Panc1 (cell line): Measurements from ENCODE around the gene PREPL. TPM values are rescaled to one million over a fixed set of nuclear protein-coding genes. Genes with fewer than 3 reads are reported as not detected.
"Not testable (repeated sequence)": the region's sequence is repeated elsewhere in the genome, so short reads cannot be mapped to it uniquely, and the experiment has no call there.

Experiments used
- ATAC-seq: fragments of 200-7000 bp; cut with Tn5 transposase; 2 replicates; pipeline ENCODE4 v1.9.1; 2020; ENCODE audit warnings: mild to moderate bottlenecking, moderate library complexity
- BruUV-seq: library from RNA; stranded (reverse); fragments of 400-500 nt; replicated peaks from 2 replicates; lab custom pipeline; 2021; lab: Mats Ljungman, UMichigan
- CTCF ChIA-PET: fragments of 300-600 bp; sonication (Branson Sonifier 250); formaldehyde crosslinking; loops from one replicate; lab custom pipeline; 2022; ENCODE audit warnings: antibody characterized with exemption; lab: Charles Lee
- POLR2A ChIA-PET: fragments of 300-600 bp; sonication (Branson Sonifier 250); formaldehyde crosslinking; loops from one replicate; lab custom pipeline; 2022; ENCODE audit warnings: antibody characterized with exemption; lab: Charles Lee
- DNase-seq: peaks from one replicate; pipeline ENCODE4 v3.0.0-alpha.2; 2010; ENCODE audit warnings: low read depth, low spot score
- H3K27ac ChIP-seq: 2 replicates; pipeline ENCODE4 v1.5.1; 2011; ENCODE audit warnings: mild to moderate bottlenecking, low read length, inconsistent platforms
- H3K27me3 ChIP-seq: fragments of 200-500 bp; sonication (Bioruptor generic); 2 replicates; pipeline ENCODE4 v1.6.0; 2014; ENCODE audit warnings: low read length, inconsistent platforms; ENCODE audit not compliant: control insufficient read depth, insufficient read depth
- H3K36me3 ChIP-seq: fragments of 200-500 bp; sonication (Bioruptor generic); 2 replicates; pipeline ENCODE4 v1.5.1; 2014; ENCODE audit warnings: inconsistent platforms, mild to moderate bottlenecking, low read length, moderate library complexity; ENCODE audit not compliant: control insufficient read depth, insufficient read depth
- H3K4me1 ChIP-seq: 2 replicates; pipeline ENCODE4 v1.5.1; 2011; ENCODE audit warnings: inconsistent platforms, mild to moderate bottlenecking, low read length, moderate library complexity; ENCODE audit not compliant: control insufficient read depth, insufficient read depth
- H3K4me3 ChIP-seq, 2 experiments: 2 replicates each; pipeline ENCODE4 v1.5.1; 2011 to 2012; ENCODE audit warnings: low read depth in 2 of 2, low read length in 2 of 2, mild to moderate bottlenecking in 2 of 2, inconsistent platforms in 1 of 2, moderate library complexity in 1 of 2
- H3K9me3 ChIP-seq: fragments of 200-500 bp; sonication (Bioruptor generic); 2 replicates; pipeline ENCODE4 v1.5.1; 2014; ENCODE audit warnings: low read depth, mild to moderate bottlenecking, inconsistent platforms, low read length, moderate library complexity; ENCODE audit not compliant: control insufficient read depth, insufficient read depth
- POLR2AphosphoS5 ChIP-seq: IDR thresholded peaks from 2 replicates; pipeline ENCODE4 v1.6.1; 2012; ENCODE audit warnings: mild to moderate bottlenecking, low read depth, low read length, moderate library complexity
- SIN3A ChIP-seq: IDR thresholded peaks from 2 replicates; pipeline ENCODE4 v1.6.1; 2012; ENCODE audit warnings: low read depth, mild to moderate bottlenecking, low read length, moderate library complexity, borderline replicate concordance; ENCODE audit not compliant: insufficient read depth
- TCF7L2 ChIP-seq: IDR thresholded peaks from 2 replicates; pipeline ENCODE4 v1.6.1; 2011; ENCODE audit warnings: mild to moderate bottlenecking, low read depth, low read length, inconsistent platforms
- in situ Hi-C: cut with HindIII; loops from 2 replicates; pipeline ENCODE4 v1.10.0; 2016; ENCODE audit warnings: low sequenced_read_pairs, low pct_unique_long_range_greater_than_20kb
- intact Hi-C: fragments of 100-400 bp; cut with micrococcal nuclease; formaldehyde crosslinking; loops from one replicate; pipeline ENCODE4 v1.10.0; 2022; ENCODE audit not compliant: unreplicated experiment
- total RNA-seq: library from RNA; stranded (reverse); gene quantifications from one replicate; pipeline ENCODE4 v1.2.1, GENCODE V29; 2021; ENCODE audit not compliant: unreplicated experiment
- TF ChIP-seq, protein P1 (sequence below): fragments of 450-650 bp; IDR thresholded peaks from 2 replicates; pipeline ENCODE4 v1.5.1; 2017; ENCODE audit warnings: mild to moderate bottlenecking
- TF ChIP-seq, protein P2 (sequence below), 2 experiments: IDR thresholded peaks; 2 replicates each; pipeline ENCODE4 v1.6.1; 2011 to 2012; ENCODE audit warnings: low read depth in 2 of 2, control low read depth in 1 of 2, low read length in 1 of 2, mild to moderate bottlenecking in 1 of 2, moderate library complexity in 1 of 2; ENCODE audit not compliant: insufficient read depth in 1 of 2

The PREPL gene
- total RNA-seq, 1 experiment from 2014 or later, result 42.5 TPM

DNA sequence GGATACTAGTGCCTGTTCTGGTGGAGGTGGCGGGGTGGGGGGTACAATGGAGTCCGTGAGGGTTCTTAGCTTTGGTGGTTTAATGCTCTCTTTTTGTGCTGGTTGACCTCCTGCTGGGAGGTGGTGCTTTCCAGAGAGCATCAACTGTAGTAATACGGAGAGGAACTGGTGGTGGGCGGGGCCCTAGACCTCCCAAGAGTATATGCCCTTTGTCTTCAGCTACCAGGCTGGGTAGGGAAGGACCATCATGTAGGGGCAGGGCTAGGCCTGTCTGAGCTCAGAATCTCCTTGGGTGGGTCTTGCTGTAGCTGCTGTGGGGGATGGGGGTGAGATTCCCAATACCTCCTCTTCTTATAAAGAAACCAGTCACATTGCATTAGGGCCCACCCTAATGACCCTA lies 27.6 kb upstream of the PREPL start:
- BruUV-seq, result no TSS peak
- in situ Hi-C loops, result loop anchor here (25.0 kb wide), 1 partner anchor 98 kb away; no protein-coding TSS in a partner anchor
- intact Hi-C loops, result no loop called here
- DNase-seq (no peak), ATAC-seq (no peak)
- no peaks in the 10 kb centered on the region for H3K27me3 ChIP-seq
- no peaks in the 10 kb centered on the region for H3K9me3 ChIP-seq
- H3K4me1 ChIP-seq, result no peaks in the 10 kb centered on the region; the same call in 1 of the 2 replicates
- no peak overlapping the region for H3K4me3 ChIP-seq
- no peaks in the 10 kb centered on the region for H3K36me3 ChIP-seq
- H3K27ac ChIP-seq, result no peak overlapping the region
- ChIA-PET POLR2A (no interaction called here), CTCF (interaction anchor here (0.7 kb wide), 1 partner anchor 14 kb away, joined by 9 read pairs; no protein-coding TSS in a partner anchor)
- TF ChIP-seq SIN3A (no peak), POLR2AphosphoS5 (no peak), TCF7L2 (no peak)
- TF ChIP-seq, protein P1, sequence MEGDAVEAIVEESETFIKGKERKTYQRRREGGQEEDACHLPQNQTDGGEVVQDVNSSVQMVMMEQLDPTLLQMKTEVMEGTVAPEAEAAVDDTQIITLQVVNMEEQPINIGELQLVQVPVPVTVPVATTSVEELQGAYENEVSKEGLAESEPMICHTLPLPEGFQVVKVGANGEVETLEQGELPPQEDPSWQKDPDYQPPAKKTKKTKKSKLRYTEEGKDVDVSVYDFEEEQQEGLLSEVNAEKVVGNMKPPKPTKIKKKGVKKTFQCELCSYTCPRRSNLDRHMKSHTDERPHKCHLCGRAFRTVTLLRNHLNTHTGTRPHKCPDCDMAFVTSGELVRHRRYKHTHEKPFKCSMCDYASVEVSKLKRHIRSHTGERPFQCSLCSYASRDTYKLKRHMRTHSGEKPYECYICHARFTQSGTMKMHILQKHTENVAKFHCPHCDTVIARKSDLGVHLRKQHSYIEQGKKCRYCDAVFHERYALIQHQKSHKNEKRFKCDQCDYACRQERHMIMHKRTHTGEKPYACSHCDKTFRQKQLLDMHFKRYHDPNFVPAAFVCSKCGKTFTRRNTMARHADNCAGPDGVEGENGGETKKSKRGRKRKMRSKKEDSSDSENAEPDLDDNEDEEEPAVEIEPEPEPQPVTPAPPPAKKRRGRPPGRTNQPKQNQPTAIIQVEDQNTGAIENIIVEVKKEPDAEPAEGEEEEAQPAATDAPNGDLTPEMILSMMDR, result no peak
- TF ChIP-seq, protein P2, sequence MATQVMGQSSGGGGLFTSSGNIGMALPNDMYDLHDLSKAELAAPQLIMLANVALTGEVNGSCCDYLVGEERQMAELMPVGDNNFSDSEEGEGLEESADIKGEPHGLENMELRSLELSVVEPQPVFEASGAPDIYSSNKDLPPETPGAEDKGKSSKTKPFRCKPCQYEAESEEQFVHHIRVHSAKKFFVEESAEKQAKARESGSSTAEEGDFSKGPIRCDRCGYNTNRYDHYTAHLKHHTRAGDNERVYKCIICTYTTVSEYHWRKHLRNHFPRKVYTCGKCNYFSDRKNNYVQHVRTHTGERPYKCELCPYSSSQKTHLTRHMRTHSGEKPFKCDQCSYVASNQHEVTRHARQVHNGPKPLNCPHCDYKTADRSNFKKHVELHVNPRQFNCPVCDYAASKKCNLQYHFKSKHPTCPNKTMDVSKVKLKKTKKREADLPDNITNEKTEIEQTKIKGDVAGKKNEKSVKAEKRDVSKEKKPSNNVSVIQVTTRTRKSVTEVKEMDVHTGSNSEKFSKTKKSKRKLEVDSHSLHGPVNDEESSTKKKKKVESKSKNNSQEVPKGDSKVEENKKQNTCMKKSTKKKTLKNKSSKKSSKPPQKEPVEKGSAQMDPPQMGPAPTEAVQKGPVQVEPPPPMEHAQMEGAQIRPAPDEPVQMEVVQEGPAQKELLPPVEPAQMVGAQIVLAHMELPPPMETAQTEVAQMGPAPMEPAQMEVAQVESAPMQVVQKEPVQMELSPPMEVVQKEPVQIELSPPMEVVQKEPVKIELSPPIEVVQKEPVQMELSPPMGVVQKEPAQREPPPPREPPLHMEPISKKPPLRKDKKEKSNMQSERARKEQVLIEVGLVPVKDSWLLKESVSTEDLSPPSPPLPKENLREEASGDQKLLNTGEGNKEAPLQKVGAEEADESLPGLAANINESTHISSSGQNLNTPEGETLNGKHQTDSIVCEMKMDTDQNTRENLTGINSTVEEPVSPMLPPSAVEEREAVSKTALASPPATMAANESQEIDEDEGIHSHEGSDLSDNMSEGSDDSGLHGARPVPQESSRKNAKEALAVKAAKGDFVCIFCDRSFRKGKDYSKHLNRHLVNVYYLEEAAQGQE (IDR thresholded peaks at IDR 0.05; ENCODE audit: insufficient read depth in 1 of 2, low read depth in 2 of 2, low read length in 1 of 2), result no peak

DNA sequence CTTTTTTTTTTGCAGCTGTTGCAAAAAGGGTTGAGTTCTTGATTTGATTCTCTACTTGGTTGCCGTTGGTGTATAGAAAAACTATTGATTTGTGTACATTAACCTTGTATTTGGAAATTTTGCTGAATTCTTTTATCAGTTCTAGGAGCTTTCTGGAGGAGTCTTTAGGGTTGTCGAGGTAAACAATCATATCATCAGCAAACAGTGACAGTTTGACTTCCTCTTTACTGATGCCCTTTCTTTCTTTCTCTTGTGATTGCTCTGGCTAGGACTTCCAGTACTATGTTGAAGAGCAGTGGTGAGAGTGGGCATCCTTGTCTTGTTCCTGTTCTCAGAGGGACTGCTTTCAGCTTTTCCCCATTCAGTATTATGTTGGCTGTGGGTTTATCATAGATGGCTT lies 23.9 kb upstream of the PREPL start:
- CTCF ChIA-PET, result interaction anchor here (0.6 kb wide), 1 partner anchor 1212 kb away, joined by 3 read pairs; no protein-coding TSS in a partner anchor
- H3K4me1 ChIP-seq, H3K36me3 ChIP-seq, ATAC-seq, H3K27ac ChIP-seq, intact Hi-C loops, H3K9me3 ChIP-seq, H3K4me3 ChIP-seq, POLR2A ChIA-PET, DNase-seq, H3K27me3 ChIP-seq, BruUV-seq: not testable (repeated sequence)
- in situ Hi-C loops, result loop anchor here (25.0 kb wide), 1 partner anchor 102 kb away; no protein-coding TSS in a partner anchor

DNA sequence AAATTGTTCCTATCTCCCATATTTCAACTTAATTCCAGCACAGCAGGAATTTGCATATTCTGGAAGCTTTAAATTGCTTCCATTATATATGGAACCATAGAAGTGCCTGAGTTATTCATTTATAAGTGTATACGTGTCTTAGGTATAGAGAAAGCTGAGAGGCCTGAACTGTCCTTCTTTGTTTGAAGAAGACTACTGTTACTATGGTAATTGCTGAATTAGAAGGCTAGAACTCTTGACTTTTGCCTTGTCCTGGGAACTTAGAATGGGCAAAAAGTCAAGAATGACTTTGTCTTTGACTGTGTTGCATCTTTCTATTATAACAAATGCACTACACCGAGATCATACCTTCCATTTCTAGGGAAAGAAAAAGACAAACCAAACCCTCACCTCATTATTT lies 16.2 kb upstream of the PREPL start:
- ATAC-seq (no peak), DNase-seq (no peak)
- TF ChIP-seq SIN3A (no peak), TCF7L2 (no peak), POLR2AphosphoS5 (no peak)
- TF ChIP-seq, protein P1, result no peak
- TF ChIP-seq, protein P2 (IDR thresholded peaks at IDR 0.05; ENCODE audit: insufficient read depth in 1 of 2, low read depth in 2 of 2, low read length in 1 of 2), result no peak
- Histone ChIP-seq H3K27ac (no peak overlapping the region), H3K27me3 (no peaks in the 10 kb centered on the region), H3K4me1 (no peaks in the 10 kb centered on the region), H3K9me3 (no peaks in the 10 kb centered on the region), H3K4me3 (no peak overlapping the region), H3K36me3 (no peaks in the 10 kb centered on the region)
- CTCF ChIA-PET, result interaction anchor here (0.6 kb wide), 1 partner anchor 16 kb away, joined by 3 read pairs; no protein-coding TSS in a partner anchor
- intact Hi-C loops, result no loop called here
- POLR2A ChIA-PET, result interaction anchor here (0.6 kb wide), 1 partner anchor 87 kb away, joined by 3 read pairs; no protein-coding TSS in a partner anchor
- in situ Hi-C loops, result loop anchor here (25.0 kb wide), 1 partner anchor 110 kb away; no protein-coding TSS in a partner anchor
- BruUV-seq, result no TSS peak
